ENCODE results near the gene OPCML.

GRCh38 chr11:133254601-133255000 is 277.7 kb downstream of the OPCML start:
- TF ChIP-seq CTCF (IDR thresholded peaks at IDR 0.05): no peak
- no peak for TF ChIP-seq SIN3A (IDR thresholded peaks at IDR 0.05; ENCODE audit: borderline replicate concordance, insufficient read depth, low read depth, low read length)
- no peak for TF ChIP-seq REST (IDR thresholded peaks at IDR 0.05; ENCODE audit: insufficient read depth in 1 of 2, low read depth in 2 of 2, low read length in 1 of 2)
- no peak for TF ChIP-seq POLR2AphosphoS5 (IDR thresholded peaks at IDR 0.05; ENCODE audit: low read depth, low read length)
